HG03135 (cell line): Measurements from ENCODE around the gene RFC4.

Experiments
- ATAC-seq: cut with Tn5 transposase; IDR thresholded peaks from one replicate; pipeline ENCODE4 v1.9.1; 2021; ENCODE audit warnings: mild to moderate bottlenecking, moderate library complexity; ENCODE audit not compliant: unreplicated experiment

The RFC4 gene

GRCh38 chr3:186788482-186789370, 17.6 kb downstream of the RFC4 start:
- ATAC-seq = no peak

- ATAC-seq = no peak
Measured at GRCh38 chr3:186787642-186788481, 18.4 kb downstream of the RFC4 start.

- no peak for ATAC-seq
Measured at GRCh38 chr3:186786922-186787321, 19.4 kb downstream of the RFC4 start.

GRCh38 chr3:186785495-186786018, 20.7 kb downstream of the RFC4 start:
- ATAC-seq = no peak

- no peak for ATAC-seq
Measured at GRCh38 chr3:186784820-186785494, 21.3 kb downstream of the RFC4 start.

GRCh38 chr3:186783731-186784515, 22.4 kb downstream of the RFC4 start:
- ATAC-seq = peak; percentile 60

- peak; percentile 70 for ATAC-seq
Measured at GRCh38 chr3:186783058-186783730, 23.1 kb downstream of the RFC4 start, which contains the start of gene EIF4A2. Gene EIF4A2 (plus strand): TSS chr3:186783577. CDS start chr3:186783611, 34 bp downstream.

GRCh38 chr3:186782542-186783057, 23.7 kb downstream of the RFC4 start:
- no peak for ATAC-seq

GRCh38 chr3:186779204-186779603, 27.1 kb downstream of the RFC4 start:
- ATAC-seq = no peak

- no peak for ATAC-seq
Measured at GRCh38 chr3:186775999-186776398, 30.3 kb downstream of the RFC4 start.

GRCh38 chr3:186772701-186773417, 33.4 kb downstream of the RFC4 start:
- peak; percentile 90 for ATAC-seq

- peak; percentile 24 for ATAC-seq
Measured at GRCh38 chr3:186772281-186772694, 34.0 kb downstream of the RFC4 start.

GRCh38 chr3:186760897-186761447, 45.3 kb downstream of the RFC4 start:
- ATAC-seq = no peak

- no peak for ATAC-seq
Measured at GRCh38 chr3:186760141-186760833, 46.0 kb downstream of the RFC4 start.

- ATAC-seq = no peak
Measured at GRCh38 chr3:186759231-186759930, 46.9 kb downstream of the RFC4 start.

GRCh38 chr3:186757686-186758220, 48.5 kb downstream of the RFC4 start:
- ATAC-seq = no peak

GRCh38 chr3:186757214-186757613, 49.1 kb downstream of the RFC4 start:
- no peak for ATAC-seq
